GM21717 (cell line): ENCODE results near the gene TNKS1BP1.

ENCODE experiments used
- ATAC-seq: cut with Tn5 transposase; IDR thresholded peaks from one replicate; pipeline ENCODE4 v1.9.1; 2021; ENCODE audit warnings: mild to moderate bottlenecking, moderate library complexity; ENCODE audit not compliant: unreplicated experiment

The TNKS1BP1 gene

DNA sequence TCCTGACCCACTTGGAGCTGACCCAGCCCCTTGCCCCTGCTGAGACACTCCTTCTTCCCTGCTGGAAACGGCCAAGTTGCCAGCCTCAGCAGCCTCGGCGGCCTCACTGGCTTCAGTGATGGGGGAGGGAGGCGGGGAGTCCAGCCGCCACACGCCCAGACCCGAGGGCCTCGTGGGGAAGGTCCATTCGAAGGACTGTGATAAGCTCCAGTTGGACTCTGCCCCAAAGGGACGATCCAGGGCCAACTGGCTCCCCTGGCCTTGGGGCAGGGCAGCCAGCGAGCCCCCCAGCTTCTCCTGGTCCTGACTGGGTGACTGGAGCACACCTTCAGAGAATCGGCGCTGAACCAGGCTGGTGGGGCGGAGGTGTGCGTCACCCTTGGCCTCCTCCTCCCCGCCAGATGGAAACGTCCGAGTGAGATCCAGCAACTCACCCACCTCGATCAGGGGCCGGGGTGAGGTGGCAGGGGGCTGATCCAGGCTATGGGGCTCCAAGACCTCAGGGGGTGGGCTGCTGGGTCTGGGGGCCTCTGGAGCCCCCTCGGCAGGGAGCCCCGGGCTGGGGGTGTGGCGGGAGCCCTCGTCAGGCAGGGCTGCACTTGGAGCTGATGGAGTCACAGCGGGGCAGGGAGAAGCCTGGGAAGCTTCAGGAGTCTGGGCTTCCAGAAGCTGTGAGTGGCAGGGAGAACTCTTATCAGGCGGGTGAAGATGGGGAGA, 11.5 kb downstream of the TNKS1BP1 start:
- ATAC-seq: no peak

DNA sequence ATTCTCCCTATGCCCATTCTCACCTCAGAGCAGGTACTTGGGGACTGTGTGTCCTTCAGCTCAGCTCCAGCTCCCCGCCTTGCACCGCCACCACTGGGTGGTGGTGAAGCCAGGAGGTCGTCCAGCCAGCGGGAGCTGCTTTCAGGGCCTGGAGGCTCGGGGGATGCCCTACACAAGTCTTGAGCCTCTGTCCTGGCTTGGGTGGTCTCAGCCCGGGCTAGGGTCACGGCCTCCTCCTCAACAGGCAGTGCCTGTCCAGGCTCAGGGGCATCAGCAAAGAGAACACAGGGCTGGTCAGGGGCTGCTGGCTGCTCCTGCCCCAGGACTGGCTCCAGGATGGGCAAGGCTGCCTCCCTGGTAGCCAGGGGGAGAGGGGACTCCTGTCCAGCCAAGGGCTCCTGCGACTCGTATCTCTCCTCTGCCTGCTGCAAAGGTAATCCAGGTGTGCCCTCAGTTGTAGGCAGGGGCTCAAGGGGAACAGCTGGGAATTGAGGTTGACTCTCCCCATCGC, 12.2 kb downstream of the TNKS1BP1 start:
- ATAC-seq: no peak

DNA sequence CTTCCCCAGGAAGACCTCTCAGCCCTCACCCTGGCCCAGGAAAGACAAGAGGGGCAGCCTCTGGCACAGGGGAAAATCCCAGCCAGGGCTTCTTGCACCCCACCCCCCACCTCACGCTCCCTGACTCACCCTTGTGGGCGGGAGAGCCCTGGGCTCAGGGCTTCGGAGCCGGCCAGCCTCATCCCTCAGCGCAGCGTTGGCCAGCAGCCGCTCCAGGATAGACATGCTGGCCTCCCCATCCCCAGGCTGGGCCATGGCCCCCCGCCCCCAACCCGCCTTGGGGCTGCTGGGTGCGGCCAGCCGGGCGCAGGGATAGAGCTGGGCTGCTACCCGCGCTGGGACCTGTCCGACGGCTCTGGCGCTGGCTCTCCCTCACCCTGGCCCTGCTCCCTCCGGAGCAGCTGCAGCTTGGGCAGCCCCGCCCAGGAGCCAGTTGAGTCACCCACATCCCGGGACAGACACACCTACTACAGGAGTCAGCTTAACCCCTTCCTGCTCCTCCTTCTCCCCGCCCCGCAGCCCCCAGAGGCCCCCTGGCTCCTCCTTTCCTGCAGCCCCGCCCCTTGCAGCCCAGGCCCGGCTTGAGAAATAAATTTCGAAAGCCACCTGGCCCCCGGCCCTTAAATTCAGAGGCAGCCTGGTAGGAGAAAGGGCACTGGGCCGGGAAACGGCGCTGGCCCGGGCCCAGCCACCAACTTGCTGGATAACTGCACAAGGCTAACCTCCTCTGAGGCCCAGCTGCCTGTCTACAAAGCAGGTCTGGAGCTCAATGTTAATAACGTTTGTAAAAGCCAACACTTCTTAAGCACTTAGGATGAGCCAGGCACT, 13.4 kb downstream of the TNKS1BP1 start:
- peak; percentile 98 for ATAC-seq

DNA sequence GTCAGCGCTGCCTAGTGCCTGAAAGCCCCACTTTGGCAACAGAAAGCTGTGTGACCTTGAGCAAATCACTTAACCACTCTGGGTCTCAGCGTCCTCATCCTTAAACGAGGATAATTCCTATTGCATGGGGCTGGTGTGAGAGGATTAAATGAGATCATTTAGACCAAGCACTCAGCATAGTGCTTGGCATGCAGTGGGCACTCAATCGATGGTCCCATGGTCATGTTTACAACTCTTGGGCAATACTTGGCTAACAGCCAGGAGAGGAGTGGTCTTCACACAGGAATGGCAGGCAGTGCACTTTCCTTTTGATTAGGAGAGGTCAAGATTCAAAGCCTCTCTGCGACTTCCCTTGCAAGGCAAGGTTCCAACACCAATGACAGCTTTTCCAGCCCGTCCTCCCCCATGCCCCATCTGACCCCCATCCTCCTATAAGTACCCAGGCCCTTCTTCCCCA, 14.1 kb downstream of the TNKS1BP1 start:
- no peak for ATAC-seq

DNA sequence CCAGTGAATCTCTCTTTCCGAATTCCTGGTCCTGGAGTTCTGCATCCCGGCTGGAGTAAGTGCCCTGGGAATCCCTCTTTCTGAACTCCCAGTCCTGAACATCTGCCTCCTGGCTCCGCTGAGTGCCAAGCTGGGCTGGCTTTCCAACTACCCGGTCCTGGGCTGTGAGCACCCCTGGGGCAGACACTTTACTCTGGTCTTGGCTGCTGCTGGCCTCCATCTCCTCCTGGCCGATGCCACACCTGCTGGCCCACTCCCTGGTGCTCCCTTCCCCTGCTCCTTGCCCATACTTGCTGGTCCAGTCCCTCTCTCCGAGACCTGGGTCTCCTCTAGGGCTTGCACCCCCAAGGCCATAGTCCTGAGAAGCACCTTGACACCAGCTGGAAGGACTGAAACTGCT, 14.7 kb downstream of the TNKS1BP1 start:
- no peak for ATAC-seq

DNA sequence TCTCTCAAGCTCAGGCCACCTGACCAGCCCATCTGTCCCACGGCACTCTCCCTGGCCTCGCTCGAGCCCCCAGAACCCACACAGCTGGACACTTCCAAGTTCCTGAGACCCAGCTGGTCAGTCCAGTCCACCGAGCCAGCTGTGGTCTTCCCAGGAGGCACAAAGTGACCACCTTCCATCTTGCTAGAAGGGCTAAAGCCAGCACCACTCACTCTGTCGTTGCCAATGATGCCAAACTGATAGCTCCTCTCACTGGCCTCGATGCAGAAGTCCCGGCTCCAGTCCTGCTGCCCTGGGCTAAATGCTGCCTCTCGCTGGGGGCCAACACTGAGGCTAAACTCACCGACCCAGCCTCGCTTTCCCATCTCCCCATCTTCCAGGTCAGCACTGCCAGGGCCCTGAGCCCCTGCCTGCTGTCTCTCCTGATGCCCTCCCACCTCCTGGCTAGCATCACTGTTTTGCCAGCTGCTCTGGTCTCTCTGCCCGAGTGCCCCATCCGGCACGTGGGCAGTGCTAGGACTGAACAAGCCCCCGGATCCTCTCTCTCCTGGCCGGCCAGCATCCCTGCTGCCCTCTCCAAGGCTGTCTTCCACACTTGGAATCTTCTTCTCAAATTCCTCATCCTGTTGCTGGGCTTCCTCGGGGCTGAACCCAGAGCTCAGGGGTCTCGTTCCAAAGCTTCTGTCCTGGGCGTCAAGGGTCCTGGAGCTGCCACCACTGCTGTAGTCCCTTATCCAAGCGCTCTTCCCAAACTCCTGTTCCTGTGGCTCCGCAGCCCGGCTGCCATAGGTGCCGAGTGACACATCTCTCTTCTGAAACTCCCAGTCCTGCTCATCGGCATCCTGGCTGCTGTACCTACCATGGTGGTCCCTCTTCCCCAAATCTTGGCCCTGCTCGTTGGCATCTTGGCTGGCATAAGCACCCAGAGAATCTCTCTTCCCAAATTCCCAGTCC, 15.4 kb downstream of the TNKS1BP1 start:
- no peak for ATAC-seq

DNA sequence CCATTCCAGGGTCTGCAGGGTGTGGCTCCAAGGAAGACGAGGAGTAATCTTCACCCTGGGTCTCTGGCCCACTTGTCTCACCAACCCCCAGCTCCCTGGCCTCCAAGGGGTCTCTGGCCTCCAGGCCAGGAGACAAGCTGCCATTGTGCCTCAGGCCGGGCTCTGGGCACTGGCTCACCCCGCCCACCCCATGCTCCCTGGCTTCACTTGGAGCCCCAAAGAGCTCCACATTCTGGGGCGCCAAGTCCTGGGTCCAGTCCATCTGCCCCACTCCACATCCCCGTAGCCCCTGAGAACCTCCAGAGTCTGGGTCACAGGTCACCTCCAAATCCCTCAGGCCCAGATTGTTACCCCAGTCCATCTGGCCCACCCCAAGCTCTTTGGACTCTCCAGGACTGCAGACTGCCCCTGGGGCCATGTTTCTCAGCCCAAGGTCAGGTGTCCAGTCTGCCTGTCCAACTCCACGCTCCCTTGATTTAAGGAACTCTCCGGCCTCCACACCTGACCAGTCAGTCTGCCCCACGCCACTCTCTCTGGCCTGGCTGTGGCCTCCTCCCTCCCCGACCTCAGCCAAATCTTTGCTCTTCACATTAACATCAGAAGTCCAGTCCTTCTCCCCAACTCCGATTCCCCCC, 16.2 kb downstream of the TNKS1BP1 start:
- ATAC-seq: no peak

DNA sequence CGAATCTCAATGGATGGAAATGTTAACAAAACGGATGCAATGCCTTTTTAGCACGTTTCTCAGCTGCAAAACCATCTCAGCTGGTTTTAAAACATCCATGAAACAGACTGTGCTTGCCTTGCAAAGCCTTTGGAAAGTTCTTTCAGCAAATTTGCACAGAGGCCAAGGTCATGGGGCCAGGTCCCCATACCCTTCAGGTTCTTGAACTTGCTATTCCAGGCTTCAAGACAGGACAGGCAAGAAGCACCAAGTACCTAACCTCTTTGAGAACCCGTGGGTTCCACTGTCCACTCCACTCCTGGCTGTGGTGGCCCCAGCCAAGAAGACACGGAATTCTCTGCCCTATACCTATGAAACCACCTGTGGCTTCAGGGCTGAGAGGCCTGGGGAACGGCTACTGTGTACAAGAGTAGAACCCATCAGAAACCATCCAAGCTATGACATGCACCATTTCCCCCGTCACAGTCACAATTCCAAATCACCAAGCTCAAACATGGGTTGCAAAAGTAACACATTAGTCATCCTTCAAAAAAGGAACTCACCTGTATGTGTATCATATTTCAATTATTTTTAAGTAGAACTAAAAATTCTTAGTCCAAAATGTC, 17.0 kb downstream of the TNKS1BP1 start:
- ATAC-seq: no peak

DNA sequence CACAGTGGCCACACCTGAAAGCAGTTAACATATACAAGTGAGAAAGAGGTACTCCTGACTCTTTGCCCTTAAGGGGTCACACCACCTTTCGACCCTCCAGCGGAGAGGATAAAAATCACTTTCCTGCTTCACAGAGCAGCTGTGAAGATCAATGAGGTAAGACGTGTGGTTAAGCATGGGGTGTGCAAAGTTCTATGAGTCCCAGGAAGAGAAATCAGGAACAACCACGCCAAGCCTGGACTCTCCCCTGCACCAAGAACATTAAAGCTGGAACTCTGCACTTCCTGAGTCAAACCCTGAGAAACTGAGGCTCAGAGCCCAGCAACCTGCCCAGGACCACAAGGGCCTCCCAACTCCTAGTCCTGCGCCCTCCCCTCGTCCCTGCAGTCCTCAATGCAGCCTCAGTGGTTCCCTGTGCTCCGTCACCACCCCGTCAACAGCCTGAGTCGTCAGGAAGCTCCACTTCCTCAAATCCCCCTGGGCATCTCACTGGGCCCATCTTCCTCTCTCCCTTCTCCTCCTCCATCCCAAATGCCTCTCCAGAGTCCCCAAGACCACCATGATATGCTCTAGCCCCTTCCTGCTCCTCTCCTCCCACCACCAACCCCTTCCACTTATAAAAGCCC, 17.7 kb downstream of the TNKS1BP1 start:
- ATAC-seq: no peak

DNA sequence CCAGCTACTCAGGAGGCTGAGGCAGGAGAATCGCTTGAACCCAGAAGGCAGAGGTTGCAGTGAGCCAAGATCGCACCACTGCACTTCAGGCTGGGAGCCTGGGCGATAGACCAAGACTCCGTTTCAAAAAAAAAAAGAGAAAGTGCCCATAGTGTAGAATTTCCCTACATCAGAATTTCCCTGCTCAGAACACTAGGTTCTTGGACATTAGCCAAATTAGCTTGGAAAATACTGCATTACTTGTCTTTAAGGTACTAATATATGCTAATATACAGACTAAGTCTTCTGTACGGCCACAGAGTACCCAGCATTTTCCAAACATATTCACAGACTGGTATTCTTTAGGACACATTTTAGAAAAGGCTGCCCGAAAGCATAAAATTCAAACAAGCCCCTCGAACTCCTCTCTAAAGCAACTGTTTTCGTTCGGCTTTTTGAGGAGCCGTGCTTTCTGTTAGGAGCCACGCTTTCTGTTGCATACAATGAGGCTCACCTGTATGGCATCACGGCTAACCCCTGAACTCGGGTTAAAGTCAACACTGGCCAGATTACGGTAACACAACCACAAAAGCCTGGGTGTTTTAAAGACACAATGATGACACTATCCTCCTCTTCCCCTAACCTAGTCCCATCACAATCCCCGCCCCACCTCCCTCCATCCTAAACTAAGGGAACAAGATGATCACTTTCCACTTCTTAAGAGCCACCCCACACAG, 18.4 kb downstream of the TNKS1BP1 start:
- ATAC-seq: no peak

DNA sequence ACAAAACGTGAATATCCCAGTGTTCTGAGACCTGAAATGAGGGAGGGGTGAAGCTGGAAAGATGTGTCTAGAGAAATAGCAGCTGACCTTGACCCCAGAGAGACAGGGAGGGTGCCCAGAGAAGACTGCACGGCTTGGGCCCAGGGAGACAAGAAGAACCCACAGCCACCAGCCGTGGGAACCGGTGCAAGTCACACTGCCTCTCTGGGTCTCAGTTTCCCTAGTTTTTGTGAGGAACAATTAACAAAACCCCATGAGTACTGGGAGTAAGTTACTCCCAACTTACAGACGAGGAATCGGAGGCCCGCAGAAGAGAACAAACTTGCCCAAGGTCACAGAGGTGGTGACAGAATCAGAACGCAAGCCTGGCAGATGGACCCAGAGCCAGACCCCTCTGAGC, 19.2 kb downstream of the TNKS1BP1 start:
- no peak for ATAC-seq

DNA sequence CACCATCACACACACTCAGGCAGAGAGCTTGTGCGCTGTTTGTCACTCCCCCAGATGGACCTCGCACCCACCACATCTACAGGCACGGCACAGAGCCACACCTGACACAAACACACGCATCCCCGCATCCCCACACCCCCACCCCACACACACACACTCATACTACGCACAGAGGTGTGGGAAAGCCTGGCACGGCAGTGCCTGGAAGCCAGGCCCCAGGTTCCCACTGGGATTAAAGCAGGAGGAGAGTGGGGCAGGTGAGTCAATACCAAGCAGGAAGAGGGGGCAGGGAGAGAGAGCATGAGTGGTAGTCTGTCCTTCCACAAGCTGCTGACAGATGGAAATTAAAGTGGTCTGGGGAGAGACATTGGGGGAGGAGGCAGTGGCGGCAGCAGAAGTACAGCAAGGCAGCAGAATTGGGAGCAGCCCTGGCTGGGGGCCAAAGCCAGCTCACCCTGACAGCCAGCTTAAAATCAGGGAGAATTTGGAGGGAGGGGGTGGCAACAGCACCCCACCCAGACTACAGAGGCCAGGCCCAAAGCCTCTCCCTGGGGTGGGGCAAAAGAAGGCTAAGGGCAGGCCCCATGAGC, 20.7 kb downstream of the TNKS1BP1 start:
- no peak for ATAC-seq

DNA sequence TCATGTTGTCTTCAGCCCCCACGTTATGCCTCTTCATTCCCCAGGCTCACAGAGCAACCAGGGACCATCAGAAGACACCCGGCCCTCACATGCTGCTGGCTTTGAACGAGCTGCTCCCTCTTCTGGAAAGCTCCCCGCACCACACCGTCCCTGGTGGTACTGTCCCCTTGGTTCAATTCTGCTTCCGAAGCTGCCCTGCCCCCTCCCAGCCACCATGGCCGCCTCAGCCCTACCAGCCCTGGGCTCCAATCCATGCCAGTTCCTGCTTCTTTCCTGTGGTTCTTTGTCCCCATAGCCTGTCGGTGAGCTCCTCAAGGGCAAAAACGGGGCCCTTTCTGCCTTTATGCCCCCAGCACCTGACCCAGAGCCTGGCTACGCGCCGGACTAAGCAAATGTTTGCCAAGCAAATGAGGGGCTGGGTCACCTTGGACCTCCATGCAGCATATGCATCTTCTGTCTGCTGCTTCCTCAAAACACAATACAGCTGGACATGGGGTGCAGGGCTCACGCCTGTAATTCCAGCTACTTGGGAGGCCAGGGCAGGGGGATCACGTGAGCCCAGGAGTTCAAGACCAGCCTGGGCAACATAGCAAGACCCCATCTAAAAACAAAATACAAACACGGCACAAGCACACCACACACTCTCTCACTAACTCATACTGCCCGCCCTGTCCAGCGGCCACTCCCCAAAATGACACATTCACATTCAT, 21.3 kb downstream of the TNKS1BP1 start:
- ATAC-seq: no peak

DNA sequence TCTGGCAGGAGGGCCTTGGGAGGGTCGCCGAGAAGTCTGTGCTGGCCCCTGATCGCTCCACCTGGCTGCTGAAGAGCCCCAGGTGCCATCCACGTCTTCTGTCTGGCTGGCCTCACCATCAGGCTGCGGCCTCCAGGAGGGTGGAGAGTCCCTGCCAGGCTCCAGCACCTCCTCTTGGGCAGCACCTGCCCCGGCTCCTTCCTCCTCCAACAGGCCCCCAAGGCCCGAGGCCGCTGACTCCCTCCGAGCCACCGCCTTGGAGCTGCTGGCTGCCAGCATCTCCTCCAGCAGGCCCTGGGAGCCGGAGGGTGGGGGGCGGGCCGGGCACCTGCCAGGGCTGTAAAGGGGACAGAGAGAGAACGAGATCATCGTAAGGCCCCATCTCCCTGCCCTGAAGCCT, 22.3 kb downstream of the TNKS1BP1 start:
- no peak for ATAC-seq

DNA sequence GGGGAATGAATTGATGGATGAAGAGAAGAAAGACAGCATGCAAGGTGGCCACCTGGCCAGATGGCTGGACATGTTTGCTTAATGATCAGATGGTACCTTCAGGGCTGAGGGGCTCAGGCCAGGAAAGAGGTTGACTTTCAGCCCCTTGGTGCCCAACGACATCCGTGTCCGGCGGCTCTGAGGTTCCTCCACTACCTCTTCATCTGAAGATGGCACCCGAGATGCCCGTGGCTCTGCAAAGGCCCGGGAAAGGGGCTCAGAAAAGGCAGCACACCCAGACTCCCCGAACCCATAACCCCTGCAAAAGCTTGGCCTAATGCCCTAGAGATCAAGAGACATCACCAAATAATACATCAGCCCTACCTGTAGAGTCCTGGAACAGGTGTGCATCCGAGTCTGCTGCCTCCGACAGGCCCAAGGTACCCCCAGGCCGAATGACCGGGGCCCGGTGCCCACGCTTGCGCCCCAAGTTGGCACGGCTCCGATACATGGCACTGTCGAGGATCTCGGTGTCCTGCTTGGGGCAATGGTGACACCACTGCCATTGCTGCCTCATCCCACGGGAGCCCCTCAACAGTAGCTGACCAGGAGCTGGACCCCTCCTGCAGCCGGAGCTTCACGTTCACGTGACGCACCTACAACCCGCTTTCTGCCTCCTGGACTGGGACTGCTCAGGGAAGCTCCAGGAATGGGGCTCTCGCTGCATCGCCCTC, 22.9 kb downstream of the TNKS1BP1 start:
- ATAC-seq: no peak

DNA sequence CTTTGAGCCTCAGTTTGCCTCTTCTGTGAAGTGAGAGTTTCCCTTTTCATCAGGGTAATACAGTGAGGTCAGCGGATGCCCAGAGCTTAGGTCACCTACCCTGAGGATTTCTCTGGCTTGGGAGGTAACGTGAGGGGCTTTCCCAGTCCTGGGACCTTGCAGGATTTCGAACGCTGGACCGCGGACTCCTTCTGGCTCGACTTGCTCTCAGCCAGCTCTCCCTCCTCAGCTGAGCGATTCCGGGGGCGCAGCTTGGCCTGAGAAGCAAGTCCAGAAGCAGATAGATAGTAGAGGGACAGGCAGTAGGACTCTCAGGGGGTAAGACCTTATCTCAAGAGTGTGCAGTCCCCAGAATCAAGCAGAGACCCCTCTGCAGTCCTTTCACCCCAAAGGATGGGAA, 24.0 kb downstream of the TNKS1BP1 start:
- no peak for ATAC-seq

DNA sequence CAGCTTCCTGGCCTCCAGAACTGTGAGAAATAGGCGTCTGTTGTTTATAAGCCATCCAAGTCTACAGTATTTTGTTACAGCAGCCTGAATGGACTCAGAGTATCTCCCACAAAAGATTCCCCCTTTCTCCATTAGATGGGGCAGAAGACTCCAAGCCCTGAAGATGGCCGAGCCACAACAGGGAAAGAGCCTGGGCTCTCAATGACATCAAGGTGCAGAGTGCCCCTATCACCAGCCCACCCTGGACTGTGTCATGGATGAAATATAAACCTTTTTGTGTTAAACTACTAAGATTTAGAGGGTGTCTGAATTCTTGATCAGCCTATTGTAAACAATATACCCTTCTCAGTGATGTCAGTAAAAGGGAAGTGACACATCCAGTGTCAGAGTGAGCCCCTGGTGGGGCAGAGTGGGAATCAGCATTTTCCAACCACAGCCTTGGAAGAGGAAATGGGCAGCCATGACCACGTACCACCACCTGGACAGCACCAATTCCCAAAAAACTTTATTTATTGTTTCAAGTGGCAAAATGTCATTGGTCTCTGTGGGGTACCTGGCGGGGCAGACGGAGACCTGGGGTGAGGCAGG, 25.5 kb downstream of the TNKS1BP1 start:
- ATAC-seq: no peak
